Vagina (tissue), 2 donors: ENCODE results near the gene COQ8A.

Source experiments
- CTCF ChIP-seq, 3 experiments: fragments of 450-650 bp in 2 of 3; fragments of 200-600 bp in 1 of 3; sonication (generic) in 1 of 3; IDR thresholded peaks; one replicate each; pipeline ENCODE4 v1.5.1; 2017 to 2019; ENCODE audit warnings: antibody characterized with exemption in 3 of 3, mild to moderate bottlenecking in 2 of 3, moderate library complexity in 2 of 3
- POLR2A ChIP-seq, 2 donors: fragments of 450-650 bp; IDR thresholded peaks; one replicate each; pipeline ENCODE4 v1.6.1; 2017; ENCODE audit warnings: antibody characterized with exemption in 2 of 2, mild to moderate bottlenecking in 2 of 2, moderate library complexity in 2 of 2
- POLR2AphosphoS5 ChIP-seq, 2 donors: sonication (generic); formaldehyde crosslinking; IDR thresholded peaks; one replicate each; pipeline ENCODE4 v1.9.0; 2017; ENCODE audit warnings: antibody characterized with exemption in 2 of 2, mild to moderate bottlenecking in 2 of 2, low read depth in 1 of 2; ENCODE audit not compliant: insufficient read depth in 1 of 2

- TF ChIP-seq CTCF (IDR thresholded peaks at IDR 0.05) (no peak), POLR2A (IDR thresholded peaks at IDR 0.05) (no peak), POLR2AphosphoS5 (IDR thresholded peaks at IDR 0.05; ENCODE audit: insufficient read depth in 1 of 2, low read depth in 1 of 2) (peak in 1 of 2 donors; percentile 34)
Observed at GRCh38 chr1:226938903-226939437, 1.1 kb upstream of the COQ8A start.
